Subcutaneous abdominal adipose tissue (tissue), 5 donors: ENCODE measurements around the gene VPS26B.
"Not testable (repeated sequence)": the region's sequence is repeated elsewhere in the genome, so short reads cannot be mapped to it uniquely, and the experiment has no call there.

Experiments
- H3K27ac ChIP-seq: one replicate; pipeline ENCODE4 v1.7.0; 2013; ENCODE audit warnings: low read depth, mild to moderate bottlenecking, inconsistent platforms, low read length, moderate library complexity
- H3K27me3 ChIP-seq, 5 donors: one replicate each; pipeline ENCODE4 v1.7.0; 2013; ENCODE audit warnings: low read length in 5 of 5, inconsistent platforms in 1 of 5; ENCODE audit not compliant: control insufficient read depth in 5 of 5, insufficient read depth in 4 of 5
- H3K36me3 ChIP-seq, 5 donors: one replicate each; pipeline ENCODE4 v1.7.0; 2013; ENCODE audit warnings: low read length in 5 of 5; ENCODE audit not compliant: control insufficient read depth in 5 of 5, insufficient read depth in 5 of 5
- H3K4me1 ChIP-seq, 5 donors: one replicate each; pipeline ENCODE4 v1.7.0; 2013; ENCODE audit warnings: low read length in 5 of 5, mild to moderate bottlenecking in 3 of 5, moderate library complexity in 1 of 5; ENCODE audit not compliant: control insufficient read depth in 5 of 5, insufficient read depth in 5 of 5
- H3K4me3 ChIP-seq, 5 donors: one replicate each; pipeline ENCODE4 v1.7.0; 2013; ENCODE audit warnings: low read length in 5 of 5, low read depth in 1 of 5
- H3K9ac ChIP-seq, 5 donors: one replicate each; pipeline ENCODE4 v1.7.0; 2013; ENCODE audit warnings: low read length in 5 of 5, mild to moderate bottlenecking in 4 of 5, moderate library complexity in 3 of 5
- H3K9me3 ChIP-seq, 5 donors: one replicate each; pipeline ENCODE4 v1.7.0; 2013; ENCODE audit warnings: low read length in 5 of 5; ENCODE audit not compliant: control insufficient read depth in 5 of 5
- donor health status: healthy.
- donor health status: healthy.
- donor health status: healthy.
- donor health status: healthy.
- donor health status: healthy.

The VPS26B gene

DNA sequence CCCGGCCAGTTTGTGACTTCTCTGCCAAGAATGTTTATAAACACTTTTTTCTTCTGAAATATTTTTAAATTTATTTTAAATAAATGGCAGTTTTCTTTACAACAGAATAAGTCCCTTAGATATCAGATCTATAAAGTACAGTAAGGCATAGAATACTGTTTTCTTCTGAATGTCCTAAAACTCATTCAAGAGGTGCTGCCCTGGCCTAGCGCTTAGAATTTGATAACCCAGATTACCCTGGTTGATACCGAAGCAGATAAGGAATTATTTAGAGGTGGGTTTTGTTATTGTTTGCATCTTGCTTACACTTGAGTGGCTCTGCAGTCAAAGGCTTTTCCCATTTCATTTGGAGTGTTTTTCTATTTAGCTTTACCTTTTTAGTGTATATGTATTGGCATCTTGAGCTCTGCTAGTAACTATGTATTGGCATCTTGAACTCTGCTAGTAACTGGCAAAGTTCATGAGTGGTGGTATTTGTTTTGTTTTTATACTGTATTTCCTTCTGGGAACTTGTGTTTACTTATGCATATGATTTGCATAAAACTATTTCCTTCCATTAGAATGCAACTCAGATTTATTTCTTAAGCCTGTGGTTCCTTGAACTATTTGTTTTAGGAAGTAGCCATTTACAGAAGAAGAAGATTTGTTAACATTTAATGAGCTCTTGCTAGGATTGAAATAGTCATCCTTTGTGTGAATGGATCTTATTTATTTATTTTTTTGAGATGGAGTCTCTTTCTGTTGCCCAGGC, 30.1 kb downstream of the VPS26B start:
- Histone ChIP-seq H3K27ac (no peak overlapping the region), H3K4me3 (peak overlapping the region; percentile 59 to 98 (median 83)), H3K36me3 (peaks cover 0 to 30% (median 27%) of the 10 kb centered on the region in 5 donors), H3K9me3 (no peaks in the 10 kb centered on the region), H3K9ac (peak overlapping the region in 4 of 5 donors; percentile 40 to 72 (median 47)), H3K27me3 (no peaks in the 10 kb centered on the region), H3K4me1 (peaks cover 2 to 43% (median 37%) of the 10 kb centered on the region in 5 donors)

DNA sequence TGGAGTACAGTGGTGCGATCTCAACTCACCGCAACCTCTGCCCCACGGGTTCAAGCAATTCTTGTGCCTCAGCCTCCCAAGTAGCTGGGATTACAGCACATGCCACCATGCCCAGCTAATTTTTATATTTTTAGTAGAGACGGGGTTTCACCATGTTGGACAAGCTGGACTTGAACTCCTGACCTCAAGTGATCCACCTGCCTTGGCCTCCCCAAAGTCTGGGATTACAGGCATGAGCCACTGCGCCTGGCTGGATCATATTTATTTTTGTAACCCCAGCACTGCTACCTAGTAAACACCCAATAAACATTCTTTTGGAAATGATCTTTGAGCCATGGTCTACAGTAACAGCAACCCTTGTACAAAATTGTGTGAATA, 30.7 kb downstream of the VPS26B start:
- not testable (repeated sequence) for H3K9me3 ChIP-seq, H3K27ac ChIP-seq, H3K9ac ChIP-seq, H3K4me3 ChIP-seq, H3K27me3 ChIP-seq
- peaks cover 0 to 30% (median 27%) of the 10 kb centered on the region in 5 donors for H3K36me3 ChIP-seq
- peaks cover 2 to 39% (median 35%) of the 10 kb centered on the region in 5 donors for H3K4me1 ChIP-seq

DNA sequence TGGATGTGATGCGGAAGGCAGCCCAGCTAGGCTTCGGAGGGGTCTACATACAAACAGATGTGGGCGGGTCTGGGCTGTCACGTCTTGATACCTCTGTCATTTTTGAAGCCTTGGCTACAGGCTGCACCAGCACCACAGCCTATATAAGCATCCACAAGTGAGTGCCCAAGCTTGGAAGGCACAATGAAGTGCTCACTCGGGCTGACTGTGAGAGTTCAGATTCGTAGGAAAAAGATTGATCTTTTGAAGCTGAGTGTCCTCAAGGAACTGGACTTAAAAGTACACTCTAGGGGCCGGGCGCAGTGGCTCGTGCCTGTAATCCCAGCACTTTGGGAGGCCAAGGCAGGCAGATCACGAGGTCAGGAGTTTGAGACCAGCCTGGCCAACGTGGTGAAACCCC, 32.6 kb downstream of the VPS26B start:
- Histone ChIP-seq H3K36me3 (peaks cover 4 to 46% (median 41%) of the 10 kb centered on the region in 5 donors), H3K27me3 (no peaks in the 10 kb centered on the region), H3K9ac (no peak overlapping the region)

DNA sequence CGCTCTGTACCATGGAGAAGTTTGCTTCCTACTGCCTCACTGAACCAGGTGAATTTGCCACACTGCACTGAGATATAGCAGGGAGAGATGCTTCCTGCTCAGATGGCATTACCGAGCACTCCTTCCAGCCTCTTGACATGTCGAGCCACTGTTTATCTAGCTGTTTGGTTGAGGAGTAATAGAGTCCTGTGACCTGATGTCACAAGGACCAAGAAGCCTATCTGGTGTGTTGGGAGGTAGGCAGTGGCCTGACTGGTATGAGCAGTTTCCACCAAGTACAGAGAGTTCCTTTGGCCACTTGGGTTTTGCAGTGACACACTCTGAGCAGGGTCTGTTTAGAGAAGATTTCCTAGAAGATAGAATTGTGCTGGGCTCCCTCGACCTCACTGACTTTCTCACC, 34.1 kb downstream of the VPS26B start:
- Histone ChIP-seq H3K4me3 (no peak overlapping the region), H3K36me3 (peaks cover 4 to 61% (median 56%) of the 10 kb centered on the region in 5 donors), H3K27me3 (no peaks in the 10 kb centered on the region)

More for the DNA sequence above, 32.6 kb downstream of the VPS26B start:
- Histone ChIP-seq H3K27ac (no peak overlapping the region), H3K4me3 (no peak overlapping the region), H3K9me3 (no peaks in the 10 kb centered on the region), H3K4me1 (peaks cover 2 to 19% (median 18%) of the 10 kb centered on the region in 5 donors)

DNA sequence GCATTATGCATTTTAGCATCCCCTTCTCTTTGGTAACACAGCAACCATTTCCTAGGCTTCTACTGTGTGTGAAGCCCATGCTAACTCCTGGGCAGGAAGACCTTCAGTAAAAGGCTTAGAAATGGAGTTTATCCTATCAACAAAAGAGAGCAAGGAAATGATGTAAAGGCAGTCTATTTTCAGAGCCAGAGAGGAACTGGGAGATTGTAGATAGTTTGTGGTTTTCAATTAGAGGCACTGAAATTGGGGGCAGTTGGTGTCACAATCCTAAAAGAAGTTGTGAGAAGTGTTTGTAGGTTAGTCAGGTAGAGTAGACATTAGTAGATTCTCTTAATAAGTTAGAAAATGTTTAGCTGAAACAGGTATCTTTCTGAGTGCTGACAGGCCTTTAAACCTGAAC, 36.0 kb downstream of the VPS26B start:
- H3K4me3 ChIP-seq: no peak overlapping the region
- H3K27me3 ChIP-seq: no peaks in the 10 kb centered on the region
- peaks cover 4 to 74% (median 64%) of the 10 kb centered on the region in 5 donors for H3K36me3 ChIP-seq
- no peak overlapping the region for H3K9ac ChIP-seq
- H3K4me1 ChIP-seq: no peaks in the 10 kb centered on the region
- no peaks in the 10 kb centered on the region for H3K9me3 ChIP-seq
- H3K27ac ChIP-seq: no peak overlapping the region

More for the DNA sequence above, 34.1 kb downstream of the VPS26B start:
- peaks cover 0 to 11% (median 10%) of the 10 kb centered on the region in 5 donors for H3K4me1 ChIP-seq
- H3K9ac ChIP-seq: no peak overlapping the region
- no peaks in the 10 kb centered on the region for H3K9me3 ChIP-seq
- no peak overlapping the region for H3K27ac ChIP-seq

DNA sequence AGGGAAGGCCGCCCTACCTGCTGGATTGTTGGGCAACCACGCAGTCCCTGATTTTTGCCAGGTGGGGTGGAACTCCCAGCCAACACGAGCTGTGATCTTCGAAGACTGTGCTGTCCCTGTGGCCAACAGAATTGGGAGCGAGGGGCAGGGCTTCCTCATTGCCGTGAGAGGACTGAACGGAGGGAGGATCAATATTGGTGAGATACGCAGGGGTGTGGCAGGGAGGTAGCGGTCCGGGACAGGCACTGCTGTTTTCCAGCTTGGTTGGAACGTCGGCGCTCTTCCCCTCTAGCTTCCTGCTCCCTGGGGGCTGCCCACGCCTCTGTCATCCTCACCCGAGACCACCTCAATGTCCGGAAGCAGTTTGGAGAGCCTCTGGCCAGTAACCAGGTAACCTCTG, 36.5 kb downstream of the VPS26B start:
- no peaks in the 10 kb centered on the region for H3K9me3 ChIP-seq
- peaks cover 4 to 74% (median 64%) of the 10 kb centered on the region in 5 donors for H3K36me3 ChIP-seq
- H3K4me3 ChIP-seq: no peak overlapping the region
- no peak overlapping the region for H3K27ac ChIP-seq
- no peaks in the 10 kb centered on the region for H3K4me1 ChIP-seq
- no peaks in the 10 kb centered on the region for H3K27me3 ChIP-seq
- no peak overlapping the region for H3K9ac ChIP-seq

DNA sequence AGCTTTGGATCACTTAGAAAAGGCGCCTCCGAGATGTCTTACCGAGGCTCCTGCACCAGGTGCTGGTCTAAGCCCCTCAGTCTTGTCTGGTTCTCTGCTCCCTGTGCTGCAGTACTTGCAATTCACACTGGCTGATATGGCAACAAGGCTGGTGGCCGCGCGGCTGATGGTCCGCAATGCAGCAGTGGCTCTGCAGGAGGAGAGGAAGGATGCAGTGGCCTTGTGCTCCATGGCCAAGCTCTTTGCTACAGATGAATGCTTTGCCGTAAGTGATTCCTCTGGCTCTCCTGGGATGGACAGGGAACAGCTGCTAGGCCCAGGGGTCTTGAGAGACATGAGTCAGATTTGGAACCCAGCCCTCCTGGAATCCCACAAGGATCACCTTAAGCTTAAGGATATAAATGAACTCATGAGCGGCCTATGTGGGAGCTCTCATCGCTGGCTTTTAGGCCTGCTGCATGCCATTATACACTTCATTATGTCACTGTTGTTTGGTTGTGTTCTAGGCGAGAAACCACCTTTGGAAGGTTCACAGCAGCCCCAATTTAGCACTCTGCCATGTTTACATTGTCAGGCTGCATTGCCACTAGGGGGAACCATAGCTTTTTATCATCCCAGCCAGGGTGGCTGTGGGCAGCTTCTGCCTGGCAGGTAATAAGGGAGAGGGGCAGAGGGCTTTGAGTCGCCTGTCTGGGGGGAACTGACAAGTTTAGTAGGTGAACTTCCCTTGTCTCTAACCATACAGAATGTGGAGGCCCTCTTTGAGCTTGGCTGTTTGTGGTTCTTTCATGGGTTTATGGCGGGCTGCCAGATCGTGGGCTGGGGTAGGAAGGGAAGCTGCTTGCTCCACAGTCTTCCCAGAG, 37.4 kb downstream of the VPS26B start:
- no peaks in the 10 kb centered on the region for H3K9me3 ChIP-seq
- peaks cover 0 to 4% (median 0%) of the 10 kb centered on the region in 5 donors for H3K4me1 ChIP-seq
- H3K4me3 ChIP-seq: no peak overlapping the region
- no peak overlapping the region for H3K27ac ChIP-seq
- peaks cover 4 to 69% (median 63%) of the 10 kb centered on the region in 5 donors for H3K36me3 ChIP-seq
- H3K9ac ChIP-seq: no peak overlapping the region
- H3K27me3 ChIP-seq: no peaks in the 10 kb centered on the region

DNA sequence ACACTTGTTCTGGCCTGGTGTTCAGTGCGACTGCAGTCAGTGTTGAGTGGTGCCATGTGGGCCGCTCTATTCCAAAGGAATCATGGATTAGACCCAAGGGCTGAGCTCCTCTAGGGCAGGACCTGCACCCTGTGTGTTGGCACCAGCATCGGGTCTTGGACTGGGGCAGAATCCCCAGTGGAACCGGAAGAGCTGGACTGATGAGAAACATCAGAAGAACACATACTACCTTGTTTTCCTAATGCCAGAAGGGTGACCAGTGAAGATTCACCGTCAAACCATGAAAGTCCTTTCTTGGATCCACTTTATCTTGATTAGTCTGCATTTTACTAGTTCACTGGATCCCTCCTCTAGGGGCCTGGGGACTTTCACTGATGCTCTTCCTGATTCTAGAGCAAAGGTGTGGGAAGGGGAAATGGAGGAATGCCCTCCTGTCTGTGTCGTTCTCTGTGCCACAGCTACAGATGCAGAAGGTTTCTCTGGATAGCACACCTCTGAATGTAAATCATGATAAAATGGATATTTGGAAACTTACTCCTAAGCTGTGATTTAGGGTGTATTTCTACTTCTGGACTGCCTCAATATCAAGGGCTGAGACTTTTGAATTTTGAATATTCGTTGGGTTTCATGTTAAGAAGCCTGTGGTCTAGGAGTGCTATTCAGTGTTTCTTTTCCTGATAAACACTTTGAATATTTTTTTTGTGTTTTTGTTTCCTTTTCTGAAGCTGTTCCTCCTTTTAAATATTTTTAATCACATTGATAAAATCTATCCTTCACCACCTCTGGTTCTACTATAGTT, 40.7 kb downstream of the VPS26B start:
- H3K4me1 ChIP-seq: peaks cover 0 to 4% (median 0%) of the 10 kb centered on the region in 5 donors
- H3K36me3 ChIP-seq: peaks cover 4 to 46% (median 40%) of the 10 kb centered on the region in 5 donors
- peaks cover 0 to 5% (median 3%) of the 10 kb centered on the region in 5 donors for H3K27me3 ChIP-seq
- no peak overlapping the region for H3K27ac ChIP-seq
- no peak overlapping the region for H3K9ac ChIP-seq
- no peak overlapping the region for H3K4me3 ChIP-seq
- H3K9me3 ChIP-seq: no peaks in the 10 kb centered on the region

DNA sequence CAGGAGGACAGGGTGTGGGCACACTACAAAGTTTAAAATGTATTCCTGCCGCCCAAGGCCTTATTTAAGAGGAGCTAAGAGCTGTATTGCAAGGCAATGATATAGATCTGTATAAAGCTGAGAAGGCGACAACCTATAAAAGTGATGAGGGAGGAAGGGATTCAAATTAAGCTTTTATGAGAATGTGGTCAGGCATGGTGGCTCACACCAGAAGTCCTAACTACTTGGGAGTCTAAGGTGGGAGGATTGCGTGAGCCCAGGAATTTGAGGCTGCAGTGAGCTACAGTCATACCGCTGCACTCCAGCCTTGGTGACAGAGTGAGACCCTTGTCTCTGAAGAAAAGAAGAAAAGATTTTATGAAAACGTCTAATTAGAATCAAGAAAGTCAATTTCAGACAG, 42.0 kb downstream of the VPS26B start:
- Histone ChIP-seq H3K27ac (no peak overlapping the region), H3K36me3 (peaks cover 0 to 34% (median 30%) of the 10 kb centered on the region in 5 donors)

More for the DNA sequence above, 42.0 kb downstream of the VPS26B start:
- Histone ChIP-seq H3K9ac (no peak overlapping the region), H3K4me1 (peaks cover 0 to 4% (median 0%) of the 10 kb centered on the region in 5 donors), H3K27me3 (peaks cover 1 to 13% (median 8%) of the 10 kb centered on the region in 5 donors), H3K4me3 (no peak overlapping the region), H3K9me3 (no peaks in the 10 kb centered on the region)
